ENCODE data around the gene P3H3. TPM values are rescaled to one million over a fixed set of nuclear protein-coding genes. Genes with fewer than 3 reads are reported as not detected.

P3H3 gene
- total RNA-seq, 2 donors from 2014 or later = 1.1 TPM; not detected in 1

DNA sequence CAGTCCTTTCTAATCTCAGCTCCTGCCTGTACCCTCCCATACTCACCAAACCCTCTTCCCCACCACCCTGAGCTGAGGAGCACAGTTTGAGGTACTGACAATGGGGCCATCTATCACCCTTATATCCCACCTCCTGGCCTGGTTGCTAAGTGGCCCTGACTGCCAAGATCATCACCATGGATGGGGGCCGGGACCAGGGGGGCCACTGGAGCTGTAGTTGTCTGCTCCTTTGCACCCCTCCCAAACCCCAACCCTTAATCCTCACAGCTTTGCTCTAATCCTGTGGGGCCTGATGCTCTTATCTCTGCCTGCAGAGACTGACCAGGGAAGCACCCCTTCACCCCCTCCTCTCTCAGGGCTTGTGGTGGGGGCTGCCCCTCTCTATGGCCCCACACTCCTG lies 12.1 kb downstream of the P3H3 start:
- no peaks in the 10 kb centered on the region for H3K9me3 Mint-ChIP-seq
- H3K4me1 Mint-ChIP-seq = peaks cover 4% of the 10 kb centered on the region
- no peak for ATAC-seq (replicated peaks)
- H3K27ac Mint-ChIP-seq = no peak overlapping the region
- no peak overlapping the region for H3K4me3 Mint-ChIP-seq
- no peaks in the 10 kb centered on the region for H3K36me3 Mint-ChIP-seq (ENCODE audit: low read depth)
- no peaks in the 10 kb centered on the region for H3K27me3 Mint-ChIP-seq

DNA sequence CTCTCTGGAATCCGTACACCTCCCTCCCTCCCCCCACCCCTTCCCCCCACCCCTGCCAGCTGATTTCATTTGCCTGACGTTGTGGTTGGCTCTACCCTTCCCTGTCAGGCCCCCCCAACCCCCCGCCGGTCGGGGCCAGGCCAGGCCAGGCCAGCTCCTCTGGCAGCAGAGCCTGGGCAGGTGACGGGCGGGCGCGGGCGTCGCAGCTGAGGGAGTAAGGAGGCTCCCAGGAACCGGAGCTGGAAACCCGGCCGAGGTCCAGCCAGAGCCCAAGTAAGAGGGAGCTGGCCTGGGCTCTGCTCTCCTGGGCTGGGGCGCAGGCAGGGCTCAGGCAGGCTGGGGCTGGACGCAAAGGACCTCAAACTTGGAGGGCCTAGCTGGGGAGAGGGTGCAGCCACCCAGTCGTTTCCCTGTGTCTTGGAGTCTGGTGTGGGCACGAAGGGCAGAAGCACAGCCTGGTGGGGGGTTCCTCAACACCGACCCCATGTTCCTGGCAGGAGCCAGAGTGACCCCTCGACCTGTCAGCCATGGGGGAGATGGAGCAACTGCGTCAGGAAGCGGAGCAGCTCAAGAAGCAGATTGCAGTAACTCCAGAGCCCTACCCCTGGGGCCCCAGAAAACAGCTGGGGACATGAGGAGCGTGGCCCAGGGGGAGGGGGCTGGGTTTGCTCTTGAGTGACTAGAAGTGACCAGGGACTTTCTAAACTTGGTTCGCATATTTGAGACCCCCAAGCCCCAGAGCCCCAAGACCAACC lies 12.7 kb downstream of the P3H3 start, which contains the start of gene GNB3:
Gene GNB3, plus strand, starts transcription at position 165 of the 755 bp plus-strand sequence. Its CDS starts 363 bp downstream, at position 528.
- H3K9me3 Mint-ChIP-seq = no peaks in the 10 kb centered on the region
- H3K4me1 Mint-ChIP-seq = no peaks in the 10 kb centered on the region
- no peak within 1 kb of the TSS for H3K4me3 Mint-ChIP-seq
- no peaks in the 10 kb centered on the region for H3K36me3 Mint-ChIP-seq (ENCODE audit: low read depth)
- H3K27me3 Mint-ChIP-seq = no peaks in the 10 kb centered on the region
- ATAC-seq (replicated peaks) = no peak
- no peak within 1 kb of the TSS for H3K27ac Mint-ChIP-seq

DNA sequence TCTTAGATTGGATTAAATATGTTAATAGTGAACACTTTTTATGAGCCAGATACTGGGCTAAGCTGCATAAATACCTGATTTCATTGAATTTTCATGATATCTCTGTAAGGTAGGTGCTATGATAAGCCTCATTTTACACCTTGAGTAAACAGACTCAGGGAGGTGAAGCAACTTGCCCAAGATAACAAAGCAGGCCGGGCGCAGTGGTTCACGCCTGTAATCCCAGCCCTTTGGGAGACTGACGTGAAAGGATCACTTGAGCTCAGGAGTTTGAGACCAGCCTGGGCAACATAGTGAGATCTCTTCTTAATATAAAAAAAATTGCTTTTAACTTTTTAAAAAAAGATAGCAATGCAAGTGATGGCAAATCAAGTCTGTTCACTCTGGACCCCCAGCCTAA lies 13.9 kb downstream of the P3H3 start:
- no peak overlapping the region for H3K27ac Mint-ChIP-seq
- H3K4me3 Mint-ChIP-seq = no peak overlapping the region
- no peaks in the 10 kb centered on the region for H3K9me3 Mint-ChIP-seq
- no peak for ATAC-seq (replicated peaks)
- no peaks in the 10 kb centered on the region for H3K4me1 Mint-ChIP-seq
- no peaks in the 10 kb centered on the region for H3K36me3 Mint-ChIP-seq (ENCODE audit: low read depth)
- H3K27me3 Mint-ChIP-seq = no peaks in the 10 kb centered on the region

DNA sequence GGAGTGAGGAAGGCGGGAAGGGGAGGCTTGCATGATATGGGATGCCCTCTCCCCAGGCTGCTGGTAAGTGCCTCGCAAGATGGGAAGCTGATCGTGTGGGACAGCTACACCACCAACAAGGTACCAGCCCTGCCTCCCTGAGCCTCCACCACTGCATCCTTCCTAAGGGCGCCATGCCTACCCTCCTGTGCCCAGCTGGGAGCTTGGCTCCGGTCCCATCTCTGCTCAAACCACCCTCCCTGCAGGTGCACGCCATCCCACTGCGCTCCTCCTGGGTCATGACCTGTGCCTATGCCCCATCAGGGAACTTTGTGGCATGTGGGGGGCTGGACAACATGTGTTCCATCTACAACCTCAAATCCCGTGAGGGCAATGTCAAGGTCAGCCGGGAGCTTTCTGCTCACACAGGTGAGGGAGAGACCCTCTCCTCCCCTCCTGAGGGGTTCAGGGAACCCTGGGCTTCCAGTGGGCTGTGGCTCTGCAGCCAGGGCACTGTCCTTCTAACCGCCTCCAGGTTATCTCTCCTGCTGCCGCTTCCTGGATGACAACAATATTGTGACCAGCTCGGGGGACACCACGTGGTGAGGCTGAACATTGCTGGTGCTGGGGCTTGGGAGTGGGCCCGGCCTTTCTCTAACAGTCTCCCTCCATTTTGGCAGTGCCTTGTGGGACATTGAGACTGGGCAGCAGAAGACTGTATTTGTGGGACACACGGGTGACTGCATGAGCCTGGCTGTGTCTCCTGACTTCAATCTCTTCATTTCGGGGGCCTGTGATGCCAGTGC lies 15.1 kb downstream of the P3H3 start:
- no peak overlapping the region for H3K27ac Mint-ChIP-seq

DNA sequence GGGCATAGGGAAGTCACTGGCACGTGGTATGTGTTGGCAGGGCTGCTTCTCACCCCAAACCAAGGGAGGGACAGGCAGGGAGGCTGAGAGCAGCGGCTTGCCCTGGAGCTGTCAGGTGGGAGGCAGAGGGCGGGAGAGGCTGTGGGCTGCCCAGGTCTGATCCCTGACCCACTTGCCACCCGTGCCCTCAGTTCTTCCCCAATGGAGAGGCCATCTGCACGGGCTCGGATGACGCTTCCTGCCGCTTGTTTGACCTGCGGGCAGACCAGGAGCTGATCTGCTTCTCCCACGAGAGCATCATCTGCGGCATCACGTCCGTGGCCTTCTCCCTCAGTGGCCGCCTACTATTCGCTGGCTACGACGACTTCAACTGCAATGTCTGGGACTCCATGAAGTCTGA lies 17.2 kb downstream of the P3H3 start:
- H3K4me3 Mint-ChIP-seq = no peak overlapping the region
- peaks cover 9% of the 10 kb centered on the region for H3K4me1 Mint-ChIP-seq
- no peaks in the 10 kb centered on the region for H3K27me3 Mint-ChIP-seq
- peaks cover 18% of the 10 kb centered on the region for H3K36me3 Mint-ChIP-seq (ENCODE audit: low read depth)
- H3K27ac Mint-ChIP-seq = no peak overlapping the region
- ATAC-seq (replicated peaks) = no peak
- no peaks in the 10 kb centered on the region for H3K9me3 Mint-ChIP-seq

More for the DNA sequence above, 15.1 kb downstream of the P3H3 start:
- no peaks in the 10 kb centered on the region for H3K27me3 Mint-ChIP-seq
- H3K4me3 Mint-ChIP-seq = no peak overlapping the region
- no peak for ATAC-seq (replicated peaks)
- peaks cover 8% of the 10 kb centered on the region for H3K36me3 Mint-ChIP-seq (ENCODE audit: low read depth)
- H3K4me1 Mint-ChIP-seq = no peaks in the 10 kb centered on the region
- H3K9me3 Mint-ChIP-seq = no peaks in the 10 kb centered on the region

DNA sequence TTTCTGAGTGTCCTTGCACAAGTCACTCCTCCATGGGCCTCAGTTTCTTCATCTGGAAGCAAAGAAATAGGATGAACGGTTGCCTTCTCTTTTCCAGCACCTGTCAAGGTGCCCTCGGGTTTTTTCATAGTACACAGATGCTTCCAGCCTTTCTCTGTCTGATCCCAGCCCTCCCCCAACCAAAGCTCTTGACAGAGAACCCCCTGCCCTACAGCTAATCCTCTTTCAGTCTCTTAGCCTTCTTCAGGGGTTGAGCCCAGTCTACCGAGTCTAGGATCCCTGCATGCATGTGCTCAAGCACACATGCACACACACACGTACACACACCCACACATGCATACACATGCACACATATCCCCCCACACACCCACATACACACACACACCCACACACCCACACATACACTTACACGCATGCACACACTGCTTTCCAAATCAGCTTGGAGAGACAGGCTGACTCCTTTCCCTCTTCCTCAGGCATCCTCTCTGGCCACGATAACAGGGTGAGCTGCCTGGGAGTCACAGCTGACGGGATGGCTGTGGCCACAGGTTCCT lies 18.2 kb downstream of the P3H3 start:
- no peak for ATAC-seq (replicated peaks)
- Mint-ChIP-seq H3K4me1 (peaks cover 11% of the 10 kb centered on the region), H3K27me3 (no peaks in the 10 kb centered on the region), H3K36me3 (ENCODE audit: low read depth) (peaks cover 18% of the 10 kb centered on the region), H3K9me3 (no peaks in the 10 kb centered on the region), H3K4me3 (no peak overlapping the region), H3K27ac (no peak overlapping the region)

DNA sequence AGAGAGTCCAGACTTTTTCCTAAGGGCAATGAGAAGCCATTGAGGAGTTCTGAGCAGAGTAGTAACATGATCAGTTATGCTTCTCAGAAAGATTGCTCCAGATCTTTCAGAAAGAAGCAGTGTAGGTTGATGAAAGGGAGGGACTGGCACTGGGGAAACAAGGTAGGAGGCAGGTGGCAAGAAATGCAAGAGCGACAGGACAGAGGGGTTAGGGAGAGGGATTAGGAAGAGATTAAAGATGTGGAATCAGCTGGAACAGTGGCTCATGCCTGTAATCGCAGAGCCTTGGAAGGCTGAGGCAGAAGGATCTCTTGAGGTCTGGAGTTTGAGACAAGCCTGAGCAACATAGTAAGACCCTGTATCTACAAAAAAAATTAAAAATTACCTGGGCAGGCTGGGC lies 19.5 kb downstream of the P3H3 start:
- no peaks in the 10 kb centered on the region for H3K9me3 Mint-ChIP-seq
- no peaks in the 10 kb centered on the region for H3K27me3 Mint-ChIP-seq
- peaks cover 24% of the 10 kb centered on the region for H3K36me3 Mint-ChIP-seq (ENCODE audit: low read depth)
- ATAC-seq (replicated peaks) = no peak
- peak overlapping the region; percentile 20 for H3K27ac Mint-ChIP-seq
- peaks cover 11% of the 10 kb centered on the region for H3K4me1 Mint-ChIP-seq
- H3K4me3 Mint-ChIP-seq = no peak overlapping the region

DNA sequence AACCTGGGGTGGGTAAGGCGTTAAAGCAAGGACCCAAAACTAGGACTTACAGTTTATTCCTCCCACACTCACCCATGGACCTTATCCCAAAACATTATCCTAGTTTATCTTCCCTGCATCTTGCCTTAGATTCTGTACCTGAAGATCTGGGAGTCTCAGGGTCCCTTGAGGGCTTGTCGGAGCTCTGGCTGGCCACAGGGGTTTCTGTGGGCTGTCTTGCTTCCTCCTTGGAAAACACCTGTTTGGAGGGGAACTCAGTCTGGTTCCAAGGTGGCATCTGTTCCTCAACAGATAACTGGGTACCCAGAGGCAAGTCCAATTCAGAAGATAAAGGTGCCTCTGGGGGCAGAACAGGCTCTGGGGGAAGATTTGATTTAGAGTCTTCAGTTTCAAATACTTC lies 21.2 kb downstream of the P3H3 start:
- peaks cover 20% of the 10 kb centered on the region for H3K4me1 Mint-ChIP-seq
- H3K27me3 Mint-ChIP-seq = no peaks in the 10 kb centered on the region
- no peak for ATAC-seq (replicated peaks)
- H3K4me3 Mint-ChIP-seq = peak overlapping the region; percentile 86
- no peaks in the 10 kb centered on the region for H3K9me3 Mint-ChIP-seq
- peak overlapping the region; percentile 55 for H3K27ac Mint-ChIP-seq
- H3K36me3 Mint-ChIP-seq (ENCODE audit: low read depth) = peaks cover 33% of the 10 kb centered on the region

DNA sequence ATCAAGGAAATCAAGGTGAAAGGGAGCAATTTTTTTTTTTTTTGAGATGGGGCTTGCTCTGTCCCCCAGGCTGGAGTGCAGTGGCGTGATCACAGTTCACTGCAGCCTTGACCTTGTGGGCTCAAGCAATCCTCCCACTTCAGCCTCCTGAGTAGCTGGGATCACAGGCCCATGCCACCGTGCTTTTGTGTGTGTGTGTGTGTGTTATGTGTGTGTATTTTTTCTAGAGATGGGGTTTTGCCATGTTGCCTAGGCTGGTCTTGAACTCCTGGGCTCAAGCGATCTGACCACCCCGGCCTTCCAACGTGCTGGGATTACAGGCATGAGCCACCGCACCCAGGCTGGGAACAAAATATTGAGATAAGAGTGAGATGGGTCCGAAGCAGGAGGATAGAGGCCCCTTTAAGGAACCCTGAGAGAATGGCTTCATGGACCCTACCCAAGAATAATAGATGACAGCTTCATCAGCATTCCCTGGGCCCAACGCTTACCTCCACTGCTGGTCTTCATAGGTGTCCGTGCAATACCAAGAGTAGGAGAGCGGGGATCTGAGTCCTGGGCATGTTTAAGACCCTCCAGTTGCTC lies 21.9 kb downstream of the P3H3 start:
- H3K4me1 Mint-ChIP-seq = peaks cover 20% of the 10 kb centered on the region
- ATAC-seq (replicated peaks) = no peak
- peak overlapping the region; percentile 91 for H3K27ac Mint-ChIP-seq
- no peaks in the 10 kb centered on the region for H3K9me3 Mint-ChIP-seq
- H3K4me3 Mint-ChIP-seq = peak overlapping the region; percentile 86
- peaks cover 39% of the 10 kb centered on the region for H3K36me3 Mint-ChIP-seq (ENCODE audit: low read depth)
- H3K27me3 Mint-ChIP-seq = no peaks in the 10 kb centered on the region

DNA sequence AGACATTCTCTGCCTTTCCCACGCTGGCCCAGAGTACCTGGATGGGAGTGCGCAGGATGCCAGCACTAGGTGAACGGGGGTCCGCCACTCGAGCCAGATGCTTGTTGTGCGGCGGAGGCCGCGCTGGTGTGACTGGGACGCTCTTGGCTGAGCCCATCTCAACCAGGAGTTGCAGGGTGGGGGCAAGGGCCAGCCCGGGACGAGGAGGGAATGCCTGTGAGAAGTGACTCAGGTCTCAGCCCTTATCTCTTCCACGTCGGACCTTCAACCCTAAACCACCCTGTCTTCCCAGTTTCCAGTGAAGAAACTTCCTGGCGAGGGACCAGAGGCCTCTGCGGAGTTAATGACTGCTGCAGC lies 22.6 kb downstream of the P3H3 start:
- Mint-ChIP-seq H3K27me3 (no peaks in the 10 kb centered on the region), H3K36me3 (ENCODE audit: low read depth) (peaks cover 46% of the 10 kb centered on the region), H3K4me3 (peak overlapping the region; percentile 86), H3K9me3 (no peaks in the 10 kb centered on the region), H3K27ac (peak overlapping the region; percentile 91), H3K4me1 (peaks cover 20% of the 10 kb centered on the region)
- ATAC-seq (replicated peaks) = no peak

DNA sequence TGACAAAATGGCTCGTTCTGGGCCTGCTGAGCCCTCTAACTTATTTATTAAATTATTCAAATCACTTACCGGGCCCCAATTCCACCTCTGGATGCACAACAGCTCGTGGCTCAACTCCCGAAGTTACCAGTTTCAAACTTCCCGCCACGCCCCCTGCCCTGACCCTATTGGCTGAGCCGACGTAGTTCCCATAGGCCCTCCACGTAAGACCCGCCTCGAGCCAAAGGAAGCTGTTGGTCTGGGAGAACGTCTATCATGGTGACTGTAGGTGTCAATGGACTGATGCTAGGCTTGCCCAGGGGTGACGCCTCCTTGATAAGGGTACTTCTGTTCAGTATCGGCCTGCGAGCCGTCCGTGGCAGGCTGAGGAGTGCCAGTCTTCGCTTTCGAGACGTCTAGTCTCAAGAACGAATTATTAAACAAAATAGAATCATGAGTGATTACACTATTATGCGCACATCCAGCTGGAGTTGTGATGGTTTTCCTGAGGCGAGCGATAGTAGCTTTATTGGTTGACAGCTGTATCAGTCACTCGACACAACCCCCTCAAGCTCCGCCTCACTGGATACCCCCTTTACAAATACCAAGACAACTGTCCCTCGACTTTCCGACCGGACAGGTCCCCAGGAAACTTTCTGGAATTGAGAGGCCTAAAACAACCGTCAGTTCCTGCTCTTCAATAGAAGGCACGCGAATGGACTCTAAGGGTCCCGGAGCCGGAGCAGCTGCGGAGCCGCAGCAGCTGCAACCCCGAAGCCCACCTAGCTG lies 23.1 kb downstream of the P3H3 start, which contains the start of gene CDCA3:
Gene CDCA3, minus strand, starts transcription at position 134 of the 768 bp plus-strand sequence. CDS start 334 bp downstream, outside the sequence.
- peaks cover 20% of the 10 kb centered on the region for H3K4me1 Mint-ChIP-seq
- peak; percentile 67 for ATAC-seq (replicated peaks)
- no peaks in the 10 kb centered on the region for H3K9me3 Mint-ChIP-seq
- H3K27me3 Mint-ChIP-seq = no peaks in the 10 kb centered on the region
- peak within 1 kb of the TSS; percentile 91 for H3K27ac Mint-ChIP-seq
- peaks cover 52% of the 10 kb centered on the region for H3K36me3 Mint-ChIP-seq (ENCODE audit: low read depth)
- H3K4me3 Mint-ChIP-seq = peak within 1 kb of the TSS; percentile 86

DNA sequence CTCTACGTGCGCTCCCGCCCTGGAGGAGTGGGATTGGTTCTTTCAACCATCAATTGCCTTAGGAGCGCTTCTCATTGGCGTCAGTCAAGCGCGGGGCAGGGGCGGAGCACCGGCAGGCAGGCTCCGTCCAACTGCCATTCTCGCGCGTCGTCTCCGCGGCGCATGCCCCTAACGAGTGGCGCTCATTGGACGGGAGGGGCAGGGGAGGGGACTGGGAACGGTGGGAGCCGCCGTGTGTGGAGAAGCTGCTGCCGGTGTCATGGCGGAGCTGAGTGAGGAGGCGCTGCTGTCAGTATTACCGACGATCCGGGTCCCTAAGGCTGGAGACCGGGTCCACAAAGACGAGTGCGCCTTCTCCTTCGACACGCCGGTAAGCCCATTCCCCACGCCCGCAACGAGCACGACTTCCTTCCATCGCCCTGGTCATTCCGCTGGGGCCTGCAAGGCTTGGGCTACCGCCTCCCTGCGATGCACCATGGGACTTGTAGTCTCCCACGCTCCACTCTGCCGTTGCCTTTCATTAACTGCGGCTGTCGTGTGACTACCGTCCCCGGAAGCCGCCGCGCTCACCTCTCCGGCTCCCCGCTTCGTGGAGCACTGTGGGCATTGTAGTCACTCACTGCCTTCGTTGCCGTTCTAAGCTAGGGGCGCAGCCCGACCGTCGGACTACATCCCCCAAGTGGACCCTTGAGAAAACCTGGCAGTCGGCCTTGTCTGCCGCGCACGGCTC lies 23.9 kb downstream of the P3H3 start, which contains the start of gene USP5:
Gene USP5, plus strand, starts transcription at position 230 of the 730 bp plus-strand sequence. Its CDS starts 30 bp downstream, at position 260.
- peaks cover 59% of the 10 kb centered on the region for H3K36me3 Mint-ChIP-seq (ENCODE audit: low read depth)
- no peaks in the 10 kb centered on the region for H3K9me3 Mint-ChIP-seq
- no peaks in the 10 kb centered on the region for H3K27me3 Mint-ChIP-seq
- peaks cover 20% of the 10 kb centered on the region for H3K4me1 Mint-ChIP-seq
- peak within 1 kb of the TSS; percentile 91 for H3K27ac Mint-ChIP-seq
- peak; percentile 80 for ATAC-seq (replicated peaks)
- peak within 1 kb of the TSS; percentile 86 for H3K4me3 Mint-ChIP-seq

DNA sequence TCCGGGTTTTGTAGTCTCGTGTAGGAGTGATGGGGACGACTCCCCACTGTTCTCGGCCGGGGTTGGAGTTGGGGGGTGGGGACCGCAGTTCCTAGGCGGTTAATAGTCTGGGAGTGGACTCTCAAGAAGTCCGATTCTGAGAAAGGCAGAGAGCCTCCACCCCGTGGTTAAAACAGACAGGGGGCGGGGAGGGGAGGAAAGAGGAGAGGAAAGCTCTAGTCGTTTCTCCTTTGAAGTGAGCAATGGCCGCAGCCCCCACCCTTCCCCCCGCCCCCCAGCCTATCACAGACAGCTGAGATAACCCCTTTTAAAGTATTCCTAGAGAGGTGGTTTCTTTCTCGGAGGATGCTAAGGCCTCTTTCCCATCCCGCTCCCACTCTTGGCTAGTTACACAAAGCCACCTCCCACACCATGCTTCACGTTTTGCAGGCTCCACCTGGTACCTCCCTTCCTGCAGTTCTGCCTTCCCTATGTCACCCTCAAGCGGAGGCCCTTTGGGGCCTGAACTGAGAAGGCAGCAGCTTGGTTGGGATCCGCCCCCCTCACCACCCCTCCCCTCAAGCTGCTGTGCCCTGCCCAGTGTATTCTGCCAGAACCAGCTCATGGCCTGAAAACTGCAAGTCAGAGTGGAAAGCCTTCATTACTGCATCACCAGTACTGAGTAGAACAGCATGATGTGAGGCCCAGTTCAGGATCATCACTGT lies 24.6 kb downstream of the P3H3 start:
- H3K27ac Mint-ChIP-seq = peak overlapping the region; percentile 91
- peak overlapping the region; percentile 86 for H3K4me3 Mint-ChIP-seq
- no peaks in the 10 kb centered on the region for H3K27me3 Mint-ChIP-seq
- no peaks in the 10 kb centered on the region for H3K9me3 Mint-ChIP-seq
- peaks cover 59% of the 10 kb centered on the region for H3K36me3 Mint-ChIP-seq (ENCODE audit: low read depth)
- peak; percentile 10 for ATAC-seq (replicated peaks)
- peaks cover 20% of the 10 kb centered on the region for H3K4me1 Mint-ChIP-seq

Data from activated T-helper 17 cell treated with anti-CD3 and anti-CD28 coated beads, Interleukin-2, amount 50 U/mL, for 72 hours (primary cell).